Activated T-cell treated with anti-CD3 and anti-CD28 coated beads for 24 hours (primary cell): ENCODE measurements around the gene NHERF2.
"Not testable (repeated sequence)": the region's sequence is repeated elsewhere in the genome, so short reads cannot be mapped to it uniquely, and the experiment has no call there.

Experiments
- DNase-seq: peaks from one replicate; pipeline ENCODE4 v3.0.0-alpha.2; 2020; ENCODE audit warnings: low read depth

Gene NHERF2

DNA sequence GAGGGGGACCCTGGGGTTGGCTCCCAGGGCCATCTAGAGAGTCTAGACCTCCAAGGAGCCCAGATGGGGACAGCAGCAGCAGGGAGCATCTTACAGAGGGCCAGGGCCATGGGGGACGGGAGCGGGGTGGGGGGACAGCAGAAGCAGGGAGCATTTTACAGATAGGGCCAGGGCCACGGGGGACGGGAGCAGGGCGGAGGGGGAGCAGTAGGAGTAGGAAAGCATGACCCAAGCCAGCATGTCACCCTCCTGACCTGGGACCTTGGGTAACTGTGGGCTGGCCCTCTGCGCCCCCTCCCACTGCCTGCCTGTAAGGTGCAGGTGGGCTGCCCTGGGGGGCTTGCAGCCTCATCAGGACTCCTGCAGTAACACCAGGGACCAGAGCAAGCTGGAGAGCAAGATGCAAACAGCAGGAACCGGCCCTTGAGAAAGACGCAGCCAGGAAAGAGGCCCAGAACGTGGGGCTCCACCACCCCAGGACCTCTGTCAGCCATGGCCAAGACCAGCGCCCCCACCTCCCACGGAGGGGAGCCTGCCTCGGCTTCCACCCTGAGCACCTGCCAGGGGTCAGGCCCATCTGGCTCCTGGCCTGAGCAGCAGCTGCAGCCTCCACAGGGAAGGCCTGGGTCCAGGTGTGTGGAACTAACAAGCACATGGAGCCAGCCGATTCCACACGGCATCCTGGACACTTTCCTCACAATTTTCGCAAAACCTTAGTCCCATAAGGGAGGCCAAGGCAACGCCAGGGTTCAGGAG is 19.4 kb upstream of the NHERF2 start:
- no peak for DNase-seq

GRCh38 chr16:2008009-2008526 is 18.6 kb upstream of the NHERF2 start:
- DNase-seq, result no peak

- DNase-seq, result no peak
Observed at GRCh38 chr16:2008631-2009163, 18.0 kb upstream of the NHERF2 start.

GRCh38 chr16:2009164-2009711 is 17.5 kb upstream of the NHERF2 start:
- no peak for DNase-seq

DNA sequence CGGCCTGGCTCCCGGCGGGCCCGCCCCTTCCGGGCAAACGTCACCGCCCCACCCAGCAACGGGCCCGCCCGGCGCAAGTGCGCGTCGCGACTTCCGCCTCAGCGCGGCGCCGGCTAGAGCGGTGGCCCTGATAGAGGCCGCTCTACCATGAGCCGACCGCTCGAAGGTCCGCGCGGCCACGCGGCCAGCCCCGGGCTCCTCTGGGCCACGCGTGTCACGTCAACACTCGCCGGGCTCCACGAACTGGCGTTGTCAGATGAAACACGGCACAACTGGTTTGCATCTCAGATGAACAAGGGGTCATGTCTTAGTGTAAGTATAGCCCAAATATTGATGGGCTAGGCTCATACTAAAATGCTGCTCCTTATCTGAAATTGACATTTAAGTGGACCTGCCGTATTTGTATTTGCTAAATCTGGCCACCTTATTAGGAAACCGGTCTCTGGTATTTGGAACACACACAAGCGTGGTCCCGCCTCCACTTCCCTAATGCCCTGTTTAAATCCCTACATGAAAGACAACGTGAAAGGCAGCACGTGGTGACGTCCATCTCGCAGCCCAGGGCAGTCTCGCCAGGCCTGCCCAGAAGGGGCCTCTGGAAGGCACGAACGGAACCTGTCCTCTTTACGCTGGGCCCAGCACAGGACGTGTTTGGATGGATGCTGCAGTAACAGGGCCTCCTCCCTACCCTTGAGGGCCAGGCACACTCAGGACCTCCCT is 16.8 kb upstream of the NHERF2 start, which contains the start of gene ZNF598:
Gene ZNF598, minus strand, starts transcription at position 31 of the 720 bp plus-strand sequence.
- DNase-seq, result peak; percentile 70

- DNase-seq, result not testable (repeated sequence)
Observed at GRCh38 chr16:2011726-2012125, 15.0 kb upstream of the NHERF2 start.

DNA sequence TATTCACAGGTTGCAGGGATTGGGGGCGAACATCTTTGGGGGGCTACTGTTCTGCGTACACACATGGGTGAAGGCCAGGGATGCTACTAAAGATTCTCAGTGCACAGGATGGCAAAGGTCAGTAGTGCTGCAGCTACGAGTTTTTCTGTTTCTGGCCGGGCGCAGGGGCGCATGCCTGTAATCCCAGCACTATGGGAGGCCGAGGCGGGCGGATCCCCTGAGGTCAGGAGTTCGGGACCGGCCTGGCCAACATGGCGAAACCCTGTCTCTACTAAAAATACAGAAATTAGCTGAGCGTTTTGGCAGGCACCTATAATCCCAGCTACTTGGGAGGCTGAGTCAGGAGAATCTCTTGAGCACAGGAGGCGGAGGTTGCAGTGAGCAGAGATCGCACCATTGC is 13.2 kb upstream of the NHERF2 start:
- DNase-seq, result no peak

GRCh38 chr16:2015117-2015946 is 11.4 kb upstream of the NHERF2 start:
- DNase-seq, result no peak

DNA sequence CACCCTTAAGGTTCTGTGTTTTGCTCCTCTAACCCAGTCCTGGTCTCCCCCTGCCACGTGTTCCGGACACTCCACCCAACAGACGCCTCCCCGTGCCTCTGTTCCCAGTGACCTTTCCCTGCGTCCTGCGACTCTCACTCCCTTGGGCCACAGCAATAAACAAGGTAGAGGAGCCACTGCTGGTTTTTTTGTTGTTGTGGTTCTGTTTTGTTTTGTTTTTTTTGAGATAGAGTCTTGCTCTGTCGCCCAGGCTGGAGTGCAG is 10.8 kb upstream of the NHERF2 start:
- DNase-seq, result no peak

- no peak for DNase-seq
Observed at GRCh38 chr16:2016407-2016922, 10.2 kb upstream of the NHERF2 start.

DNA sequence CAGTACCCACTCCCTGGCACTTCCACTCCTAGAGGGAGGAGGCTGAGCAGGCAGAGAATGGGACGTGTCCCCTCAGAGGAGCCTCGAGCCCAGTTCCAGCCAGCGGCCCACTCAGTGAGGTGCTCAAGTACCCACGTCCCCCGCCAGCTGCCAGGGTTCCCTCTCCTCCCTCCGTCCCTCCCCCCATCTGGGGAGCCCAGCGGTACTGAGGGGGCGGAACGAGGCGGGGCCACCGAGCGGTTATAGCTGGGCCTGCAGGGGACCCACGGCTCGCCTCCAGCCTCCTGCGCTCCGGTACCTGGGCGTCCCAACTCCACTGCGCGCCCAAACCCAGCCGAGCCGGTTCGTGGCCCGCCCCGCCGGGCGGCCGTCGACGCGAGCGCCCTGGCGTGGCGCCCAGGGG is 7.2 kb upstream of the NHERF2 start, which contains the start of gene NPW:
Gene NPW, plus strand, starts transcription at position 268 of the 403 bp plus-strand sequence.
- no peak for DNase-seq

- no peak for DNase-seq
Observed at GRCh38 chr16:2019921-2020831, 6.5 kb upstream of the NHERF2 start.

DNA sequence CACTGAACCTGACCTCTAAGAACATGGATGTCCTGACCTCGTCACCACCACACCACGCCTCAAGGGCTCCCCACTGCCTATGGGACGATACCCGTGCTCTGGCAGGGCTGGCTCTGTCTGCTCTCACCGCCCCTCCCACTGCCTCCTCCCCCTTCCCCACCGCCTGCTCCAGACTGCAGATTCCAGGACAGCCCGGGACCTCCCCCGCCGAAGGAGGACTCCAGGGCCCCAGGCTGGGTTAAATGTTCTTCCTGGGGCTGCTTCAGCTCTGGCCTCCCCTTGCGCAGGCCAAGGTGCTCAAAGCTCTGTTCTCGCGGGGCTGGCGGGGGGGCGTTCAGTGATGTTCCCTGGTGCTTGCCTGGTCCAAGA is 4.0 kb upstream of the NHERF2 start:
- DNase-seq, result no peak

GRCh38 chr16:2023092-2024031 is 3.3 kb upstream of the NHERF2 start:
- DNase-seq, result peak; percentile 93

- no peak for DNase-seq
Observed at GRCh38 chr16:2024032-2024420, 2.7 kb upstream of the NHERF2 start.

GRCh38 chr16:2025251-2025650 is 1.5 kb upstream of the NHERF2 start:
- no peak for DNase-seq

- no peak for DNase-seq
Observed at GRCh38 chr16:2025878-2026460, 733 bp upstream of the NHERF2 start.

- no peak for DNase-seq
Observed at GRCh38 chr16:2027024-2028010, 615 bp downstream of the NHERF2 start.
